ENCODE measurements around the gene ERCC2.

DNA sequence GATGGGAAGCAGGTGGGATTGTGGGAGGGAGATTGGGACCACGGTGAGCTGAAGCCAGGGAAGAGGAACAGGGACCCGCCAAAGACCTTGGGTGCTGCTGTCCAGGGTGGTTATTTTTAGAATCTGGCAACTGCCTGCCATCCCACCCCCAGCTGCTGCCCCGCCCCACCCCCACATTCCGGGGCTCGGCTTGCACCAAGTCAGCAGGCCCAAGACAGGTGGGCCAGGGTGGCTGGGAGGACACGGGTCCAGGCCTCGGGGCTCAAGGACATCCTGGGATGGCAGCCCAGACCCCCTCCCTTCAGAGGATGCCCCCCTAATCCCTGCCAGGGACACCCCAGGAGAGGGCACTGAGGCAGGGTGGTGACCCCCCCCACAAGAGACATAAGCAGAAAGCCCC is 48.5 kb downstream of the ERCC2 start:
- TF ChIP-seq, protein P1, sequence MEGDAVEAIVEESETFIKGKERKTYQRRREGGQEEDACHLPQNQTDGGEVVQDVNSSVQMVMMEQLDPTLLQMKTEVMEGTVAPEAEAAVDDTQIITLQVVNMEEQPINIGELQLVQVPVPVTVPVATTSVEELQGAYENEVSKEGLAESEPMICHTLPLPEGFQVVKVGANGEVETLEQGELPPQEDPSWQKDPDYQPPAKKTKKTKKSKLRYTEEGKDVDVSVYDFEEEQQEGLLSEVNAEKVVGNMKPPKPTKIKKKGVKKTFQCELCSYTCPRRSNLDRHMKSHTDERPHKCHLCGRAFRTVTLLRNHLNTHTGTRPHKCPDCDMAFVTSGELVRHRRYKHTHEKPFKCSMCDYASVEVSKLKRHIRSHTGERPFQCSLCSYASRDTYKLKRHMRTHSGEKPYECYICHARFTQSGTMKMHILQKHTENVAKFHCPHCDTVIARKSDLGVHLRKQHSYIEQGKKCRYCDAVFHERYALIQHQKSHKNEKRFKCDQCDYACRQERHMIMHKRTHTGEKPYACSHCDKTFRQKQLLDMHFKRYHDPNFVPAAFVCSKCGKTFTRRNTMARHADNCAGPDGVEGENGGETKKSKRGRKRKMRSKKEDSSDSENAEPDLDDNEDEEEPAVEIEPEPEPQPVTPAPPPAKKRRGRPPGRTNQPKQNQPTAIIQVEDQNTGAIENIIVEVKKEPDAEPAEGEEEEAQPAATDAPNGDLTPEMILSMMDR (IDR thresholded peaks at IDR 0.05), result no peak
- TF ChIP-seq ZNF138 (CRISPR knock-in tag; conservative IDR thresholded peaks at IDR 0.05) (no peak), NR3C1 (CRISPR knock-in tag; conservative IDR thresholded peaks at IDR 0.05; ENCODE audit: low read depth) (no peak), CREB1 (CRISPR knock-in tag; IDR thresholded peaks at IDR 0.05) (no peak), JAZF1 (CRISPR knock-in tag; IDR thresholded peaks at IDR 0.05) (no peak), TEAD4 (CRISPR knock-in tag; IDR thresholded peaks at IDR 0.05) (no peak)
